H7 (cell line): Measurements from ENCODE around the gene SPEF1. TPM values are rescaled to one million over a fixed set of nuclear protein-coding genes. Genes with fewer than 3 reads are reported as not detected.

Experiments
- DNase-seq: peaks from one replicate; pipeline ENCODE4 v3.0.0; 2012
- H3K27me3 ChIP-seq: 2 replicates; pipeline ENCODE4 v1.6.0; 2011; ENCODE audit warnings: mild to moderate bottlenecking, low read length; ENCODE audit not compliant: control insufficient read depth, insufficient read depth
- H3K36me3 ChIP-seq: replicated peaks from 2 replicates; pipeline ENCODE4 v1.5.1; 2011; ENCODE audit warnings: low read length; ENCODE audit not compliant: control insufficient read depth, insufficient read depth
- H3K4me3 ChIP-seq: 2 replicates; pipeline ENCODE4 v1.5.1; 2011; ENCODE audit warnings: low read depth, mild to moderate bottlenecking, control low read depth, low read length, moderate library complexity; ENCODE audit not compliant: insufficient read depth
- total RNA-seq: library from RNA; depleted of rRNA; stranded (reverse); fragments of >200 nt; shearing (Covaris generic); gene quantifications from 2 replicates; pipeline ENCODE4 v1.2.3, GENCODE V29; 2014

SPEF1 gene
- total RNA-seq, 1 experiment from 2014 or later = 0.94 TPM

DNA sequence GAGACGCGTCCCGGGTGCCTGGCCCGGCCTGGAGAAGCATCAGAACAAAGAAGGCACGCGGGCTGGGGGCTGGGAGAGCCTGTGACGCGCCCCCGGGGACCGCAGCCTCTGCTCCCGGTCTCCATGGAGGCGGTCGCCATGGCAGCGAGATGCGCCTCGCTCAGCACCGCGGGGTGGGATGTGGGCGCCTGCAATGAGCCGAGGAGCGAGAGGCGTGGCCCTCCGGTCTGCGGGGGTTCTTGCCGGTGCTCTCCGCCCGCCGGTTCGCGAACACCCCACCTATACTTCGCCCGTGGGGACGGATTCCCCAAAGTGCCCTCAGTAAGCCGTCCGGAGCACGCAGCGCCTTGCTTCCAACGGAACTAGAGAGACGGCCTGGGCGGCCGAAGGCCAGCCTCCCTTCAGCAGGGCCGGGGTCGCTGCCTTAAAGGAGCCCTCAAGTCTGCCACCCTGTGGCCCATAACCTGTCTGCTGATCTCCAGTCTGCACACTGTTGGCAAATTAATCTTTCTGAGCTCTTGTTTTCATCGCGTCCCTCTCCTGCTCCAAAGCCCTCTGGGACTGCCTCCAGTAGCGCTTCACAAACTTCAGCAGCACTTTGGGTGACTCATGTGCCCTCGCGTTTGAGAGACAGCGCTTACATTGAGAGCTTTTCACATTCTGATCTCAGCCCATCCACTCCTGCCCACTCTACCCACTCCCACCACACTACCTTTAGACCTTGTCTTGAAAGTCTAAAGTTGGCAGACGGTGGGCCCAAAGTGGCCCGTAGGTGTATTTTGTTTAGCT is 12.7 kb downstream of the SPEF1 start:
- DNase-seq = peak; percentile 97
- H3K27me3 ChIP-seq = peaks cover 4% of the 10 kb centered on the region
- H3K36me3 ChIP-seq = no peaks in the 10 kb centered on the region; the same call in 1 of the 2 replicates
- peak overlapping the region; percentile 86 for H3K4me3 ChIP-seq

DNA sequence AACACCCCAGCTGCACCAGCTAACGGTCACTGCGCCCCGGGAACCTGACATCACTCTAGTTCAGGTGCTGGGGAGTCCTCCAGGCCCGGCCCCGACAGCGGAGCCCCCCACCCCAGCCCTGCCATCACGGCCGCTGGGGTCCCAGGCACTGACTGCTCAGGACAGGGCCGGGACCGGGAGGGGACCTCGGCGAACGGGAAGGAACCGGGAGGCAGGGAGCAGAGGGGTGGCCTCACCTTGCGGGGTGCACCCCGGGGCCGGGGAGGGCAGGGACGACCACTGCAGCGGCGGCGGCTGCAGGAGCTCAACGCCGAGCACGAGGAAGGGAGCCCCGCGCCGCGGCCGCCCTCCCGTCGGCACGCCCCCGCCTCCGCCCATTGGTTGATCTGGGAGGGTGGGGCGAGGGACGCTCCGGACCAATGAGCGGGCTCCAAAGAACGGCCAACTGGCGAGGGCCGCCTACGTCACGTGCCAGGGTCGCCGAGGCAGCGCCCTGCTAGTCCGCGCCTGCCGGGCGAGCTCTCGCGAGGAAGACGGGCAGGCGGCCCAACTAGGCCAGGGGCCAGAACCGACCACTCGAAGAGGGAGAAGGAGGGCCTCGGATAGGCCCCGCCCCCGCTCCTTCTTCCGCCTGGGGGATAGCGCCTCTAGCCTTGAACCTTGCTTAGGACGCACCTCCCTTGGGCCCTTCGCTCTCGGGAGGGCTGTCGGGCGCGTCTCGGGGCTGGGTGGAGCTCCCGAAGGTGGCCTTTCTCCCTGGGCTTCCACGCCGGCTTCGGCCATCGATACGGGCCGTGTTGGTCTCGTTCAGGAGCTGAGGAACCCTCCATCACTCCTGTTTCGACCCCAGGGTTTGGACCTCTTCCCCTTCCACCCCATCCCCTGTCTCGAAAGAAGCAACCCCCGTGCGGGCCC is 13.6 kb downstream of the SPEF1 start, which contains the start of gene ADISSP:
ADISSP (minus strand) TSS at position 327 of the 915 bp plus-strand sequence. CDS start 7,653 bp downstream, outside the sequence.
- H3K27me3 ChIP-seq = peaks cover 4% of the 10 kb centered on the region
- H3K4me3 ChIP-seq = peak within 1 kb of the TSS; percentile 86
- no peaks in the 10 kb centered on the region; the same call in 1 of the 2 replicates for H3K36me3 ChIP-seq
- DNase-seq = peak; percentile 100

DNA sequence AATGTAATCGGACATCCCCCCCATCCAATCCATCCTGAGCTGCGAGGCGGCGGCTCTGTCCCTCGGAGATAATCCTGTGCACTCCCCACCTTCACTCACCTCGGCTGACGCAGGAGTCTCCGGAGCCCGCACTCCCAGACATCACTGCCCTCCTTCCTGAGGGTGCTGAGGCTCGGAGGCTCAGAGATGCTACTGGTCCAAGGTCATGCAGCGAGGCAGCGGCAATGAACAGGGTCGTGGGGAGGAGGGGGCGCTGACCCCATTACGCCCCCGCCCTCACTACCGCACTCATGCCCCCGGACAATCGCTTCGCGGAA is 14.2 kb downstream of the SPEF1 start:
- peaks cover 4% of the 10 kb centered on the region for H3K27me3 ChIP-seq
- no peaks in the 10 kb centered on the region; the same call in 1 of the 2 replicates for H3K36me3 ChIP-seq
- H3K4me3 ChIP-seq = peak overlapping the region; percentile 79
- peak; percentile 76 for DNase-seq

DNA sequence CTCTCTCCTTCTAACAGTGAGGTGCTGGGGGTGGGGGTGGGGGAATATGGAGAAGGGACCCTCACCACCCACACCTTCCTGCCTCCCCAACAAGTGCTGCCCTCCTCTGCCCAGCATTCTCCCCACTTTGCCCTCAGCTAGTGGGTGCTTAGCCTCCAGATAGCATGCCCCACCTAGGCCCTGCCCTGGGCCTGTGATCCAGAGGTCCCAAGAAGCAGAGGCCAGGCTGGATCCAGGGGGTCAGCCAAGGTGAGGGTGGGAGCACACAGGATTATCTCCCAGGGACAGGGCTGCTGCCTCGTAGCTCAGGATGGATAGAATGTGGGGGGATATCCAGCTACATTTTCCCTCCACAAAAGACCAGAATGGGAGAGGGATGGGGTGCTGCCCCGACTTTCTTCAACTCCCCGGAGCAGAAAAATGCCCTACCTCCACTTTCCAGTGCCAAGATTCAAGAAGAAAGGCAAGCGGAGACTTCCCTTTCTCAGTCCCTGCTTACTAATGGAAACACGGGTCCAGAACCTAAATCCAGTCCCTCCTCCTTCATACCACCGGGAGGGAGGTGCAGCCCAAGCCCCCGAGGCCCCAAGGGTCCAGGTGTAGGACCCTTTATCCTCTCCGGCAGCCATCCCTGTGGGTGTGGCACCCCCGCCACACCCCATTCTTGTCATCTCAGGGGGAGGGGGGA is 14.7 kb downstream of the SPEF1 start:
- Histone ChIP-seq H3K27me3 (peaks cover 4% of the 10 kb centered on the region), H3K36me3 (peaks cover under 1% of the 10 kb centered on the region; the same call in 1 of the 2 replicates), H3K4me3 (peak overlapping the region; percentile 79)
- DNase-seq = no peak

DNA sequence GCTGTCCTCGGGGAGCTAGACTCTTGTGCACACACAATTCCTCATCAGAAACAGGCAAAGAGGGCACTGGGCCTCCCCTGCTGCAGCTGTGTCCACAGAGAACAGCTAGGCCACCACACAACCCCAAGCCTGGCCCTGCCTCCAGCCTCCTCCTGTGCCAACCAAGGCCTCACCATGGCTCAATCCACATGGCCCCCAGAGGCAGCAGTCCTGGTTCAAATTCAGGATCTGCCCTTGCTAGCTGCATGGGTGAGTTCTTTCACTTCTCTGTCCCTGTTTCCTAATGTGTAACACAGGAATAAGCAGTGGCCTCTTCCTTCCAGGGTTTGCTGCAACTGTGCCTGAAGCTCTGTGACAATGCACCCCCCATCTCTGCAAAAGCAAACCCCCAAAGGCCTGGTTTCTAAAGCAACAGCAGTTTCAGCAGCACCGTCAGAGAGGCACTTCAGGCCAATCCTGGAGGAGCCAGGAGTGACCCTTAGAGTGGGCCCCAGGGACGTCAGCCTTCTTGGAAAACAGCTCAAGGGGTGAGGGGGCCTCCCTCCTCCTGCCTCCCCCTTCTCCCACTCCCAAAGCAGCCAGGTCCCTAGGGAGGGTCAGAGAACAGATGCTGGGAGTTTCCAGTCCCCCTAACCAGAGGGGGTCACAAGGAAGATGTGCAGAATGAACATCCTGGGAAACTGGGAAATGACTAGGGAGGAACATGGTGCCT is 15.9 kb downstream of the SPEF1 start:
- peaks cover 1% of the 10 kb centered on the region for H3K36me3 ChIP-seq
- DNase-seq = peak; percentile 8

DNA sequence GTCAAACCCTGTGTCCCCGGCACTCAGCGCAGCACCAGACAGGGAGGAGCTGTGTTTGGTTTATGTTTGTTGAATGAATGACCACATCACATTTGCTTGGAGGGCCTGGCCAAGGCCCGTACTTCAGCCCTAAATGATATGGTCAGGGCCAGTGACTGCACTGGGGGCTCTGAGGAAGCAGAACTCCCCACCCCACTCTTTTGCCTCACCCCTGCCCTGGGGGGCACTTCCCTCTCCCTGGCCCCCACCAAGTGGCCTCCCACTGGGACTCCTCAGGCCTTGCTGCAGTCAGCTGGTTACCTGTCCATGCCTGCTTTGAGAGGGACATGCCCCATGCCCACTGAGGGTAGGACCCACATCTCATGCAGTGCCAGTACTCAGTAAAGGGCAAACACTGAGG is 16.6 kb downstream of the SPEF1 start:
- H3K27me3 ChIP-seq = peaks cover 3% of the 10 kb centered on the region
- H3K36me3 ChIP-seq = peaks cover 1% of the 10 kb centered on the region
- peak; percentile 13 for DNase-seq
- H3K4me3 ChIP-seq = no peak overlapping the region

More for the DNA sequence above, 15.9 kb downstream of the SPEF1 start:
- no peak overlapping the region for H3K4me3 ChIP-seq
- H3K27me3 ChIP-seq = peaks cover 4% of the 10 kb centered on the region

DNA sequence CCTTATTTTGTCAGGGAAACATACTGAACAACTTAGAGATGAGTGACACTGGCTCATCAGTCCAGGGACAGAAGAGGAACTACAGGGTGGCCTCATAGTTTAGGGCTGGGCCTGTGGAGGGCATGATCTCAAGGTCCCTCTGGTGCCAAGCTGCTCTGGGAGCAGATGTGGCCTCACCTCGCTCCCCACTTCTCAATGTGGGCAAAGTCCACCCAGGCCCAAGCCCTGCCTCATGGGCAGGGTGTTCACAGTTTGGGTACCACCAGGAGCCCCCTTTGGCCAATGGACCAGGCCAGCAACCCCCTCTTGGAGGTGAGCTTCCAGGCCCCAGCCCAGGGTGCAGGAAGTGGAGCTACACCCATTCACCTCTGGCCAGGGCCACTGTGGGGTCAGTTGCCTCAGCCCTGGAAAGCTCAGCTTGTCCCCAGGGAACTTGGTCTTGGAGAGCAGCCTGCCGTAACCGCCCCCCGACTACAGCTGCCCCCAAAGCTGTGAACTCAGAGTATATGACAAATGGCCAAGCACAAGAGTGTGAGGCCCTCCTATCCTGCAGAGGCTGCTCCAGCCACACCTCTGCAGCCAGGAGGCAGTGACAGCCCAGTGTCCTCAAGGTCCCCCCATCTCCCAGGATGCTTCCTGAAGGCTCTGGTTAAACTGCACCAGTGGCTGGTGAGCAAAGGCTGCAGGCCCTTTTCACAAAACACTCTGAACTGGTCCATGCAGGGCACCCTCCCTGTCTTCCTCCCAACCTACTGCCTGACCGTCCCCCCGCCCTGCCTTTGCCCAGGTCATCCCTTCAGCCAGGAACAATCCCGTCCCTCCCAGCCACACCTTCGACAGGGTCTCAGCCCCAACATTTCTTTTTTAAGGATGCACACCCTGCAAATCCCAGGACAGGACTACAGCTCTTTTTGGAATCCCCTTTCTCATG is 17.3 kb downstream of the SPEF1 start:
- Histone ChIP-seq H3K4me3 (no peak overlapping the region), H3K27me3 (peaks cover 3% of the 10 kb centered on the region), H3K36me3 (peaks cover 1% of the 10 kb centered on the region)
- peak; percentile 17 for DNase-seq

DNA sequence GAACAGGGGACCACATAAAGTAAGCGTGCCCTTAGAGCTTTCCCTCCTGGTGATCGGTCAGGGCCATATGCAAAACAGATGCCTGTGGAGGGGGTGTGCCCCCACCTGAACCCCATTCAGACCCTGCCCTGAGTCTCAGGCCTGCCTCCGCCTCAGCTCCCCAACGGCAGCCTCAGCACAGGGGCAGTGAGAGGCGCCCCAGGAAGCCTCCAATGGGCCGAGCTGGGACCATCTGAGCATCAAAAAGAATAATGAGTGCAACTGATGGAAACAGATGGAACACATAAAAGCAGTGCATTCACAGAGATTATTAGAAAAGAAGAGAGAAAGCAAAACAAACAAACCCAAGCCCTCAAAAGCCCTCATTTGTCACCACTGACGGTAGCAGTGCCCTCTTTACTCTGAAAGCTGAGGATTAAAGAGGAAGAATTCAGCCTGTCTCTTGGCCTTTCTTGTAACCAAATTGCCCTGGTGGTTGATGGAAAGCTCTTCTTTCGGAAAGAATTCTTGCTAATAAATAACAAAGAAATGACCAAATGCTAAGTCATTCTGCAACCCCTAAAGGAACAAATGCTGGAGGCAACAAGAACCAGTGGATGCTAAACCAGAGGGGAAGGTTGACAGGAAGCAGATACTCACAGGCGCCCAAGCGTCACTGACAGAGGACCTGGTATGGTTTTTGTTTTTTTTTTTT is 20.4 kb downstream of the SPEF1 start:
- Histone ChIP-seq H3K4me3 (no peak overlapping the region), H3K27me3 (no peaks in the 10 kb centered on the region), H3K36me3 (peaks cover 1% of the 10 kb centered on the region)
- DNase-seq = no peak

DNA sequence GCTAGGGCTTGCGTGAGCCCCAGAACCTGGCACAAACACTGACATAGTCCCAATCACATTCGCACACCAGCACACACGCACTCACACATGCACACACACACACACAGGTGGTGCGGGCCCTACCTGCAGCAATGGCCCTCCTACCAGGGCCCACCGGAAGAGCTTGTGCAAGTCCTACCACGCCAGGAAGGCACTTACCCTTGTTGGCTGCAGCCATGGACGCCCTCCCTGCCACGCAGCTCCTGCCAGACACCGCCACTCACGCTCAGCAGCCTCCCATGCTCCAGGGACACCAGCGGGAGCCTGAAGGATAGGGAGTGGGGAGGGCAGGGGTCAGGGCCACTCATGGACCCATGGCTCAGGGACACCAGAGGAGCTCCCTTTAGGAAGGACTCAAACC is 21.4 kb downstream of the SPEF1 start:
- DNase-seq = no peak
- H3K4me3 ChIP-seq = no peak overlapping the region
- peaks cover 2% of the 10 kb centered on the region for H3K36me3 ChIP-seq
- H3K27me3 ChIP-seq = no peaks in the 10 kb centered on the region

DNA sequence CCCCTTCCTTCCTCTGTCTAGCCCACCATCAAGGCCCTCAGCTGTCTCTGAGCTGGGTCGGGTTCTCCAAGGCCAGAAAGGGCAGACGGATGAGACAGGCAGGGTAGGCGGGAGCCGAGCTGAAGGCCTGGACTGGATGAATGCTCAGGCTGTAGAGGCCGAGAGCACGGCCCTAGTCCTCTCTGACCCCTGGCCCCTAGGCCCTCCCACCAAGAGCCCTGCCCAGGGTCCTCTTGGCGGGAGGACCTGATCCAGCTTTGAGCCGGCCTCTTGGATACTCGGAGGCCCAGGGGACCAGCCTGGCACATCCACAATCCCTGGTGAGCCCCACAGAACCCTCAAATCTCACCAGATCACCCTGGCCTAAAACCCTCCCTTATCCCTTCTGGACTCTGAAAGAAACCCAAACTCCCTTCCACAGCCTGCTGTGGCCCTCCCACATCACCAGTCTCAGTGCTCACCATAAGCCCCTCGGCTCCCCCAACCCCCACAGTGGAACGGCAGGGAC is 21.9 kb downstream of the SPEF1 start:
- H3K27me3 ChIP-seq = no peaks in the 10 kb centered on the region
- peaks cover 2% of the 10 kb centered on the region for H3K36me3 ChIP-seq
- no peak overlapping the region for H3K4me3 ChIP-seq
- no peak for DNase-seq

DNA sequence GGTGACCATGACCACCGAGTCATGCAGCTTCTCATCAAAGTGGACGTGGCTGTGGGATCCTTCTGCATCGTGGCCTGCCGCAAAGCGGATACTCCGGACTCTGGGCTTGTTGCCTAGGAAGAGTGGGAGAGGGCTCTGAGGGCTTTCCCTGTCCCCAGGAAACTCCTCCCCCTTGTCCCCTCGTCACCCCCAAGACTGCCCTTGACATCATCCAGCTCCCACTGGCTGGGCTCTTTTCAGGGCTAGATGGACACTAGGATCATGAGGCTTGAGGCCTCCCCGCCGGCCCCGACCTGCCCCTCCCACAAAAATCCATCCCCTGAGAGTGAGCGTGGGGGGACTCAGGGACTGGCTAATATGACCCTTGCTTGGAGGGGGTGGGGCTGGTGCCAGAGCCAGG is 22.7 kb downstream of the SPEF1 start:
- no peak overlapping the region for H3K4me3 ChIP-seq
- peaks cover 2% of the 10 kb centered on the region for H3K36me3 ChIP-seq
- no peaks in the 10 kb centered on the region for H3K27me3 ChIP-seq
- no peak for DNase-seq

DNA sequence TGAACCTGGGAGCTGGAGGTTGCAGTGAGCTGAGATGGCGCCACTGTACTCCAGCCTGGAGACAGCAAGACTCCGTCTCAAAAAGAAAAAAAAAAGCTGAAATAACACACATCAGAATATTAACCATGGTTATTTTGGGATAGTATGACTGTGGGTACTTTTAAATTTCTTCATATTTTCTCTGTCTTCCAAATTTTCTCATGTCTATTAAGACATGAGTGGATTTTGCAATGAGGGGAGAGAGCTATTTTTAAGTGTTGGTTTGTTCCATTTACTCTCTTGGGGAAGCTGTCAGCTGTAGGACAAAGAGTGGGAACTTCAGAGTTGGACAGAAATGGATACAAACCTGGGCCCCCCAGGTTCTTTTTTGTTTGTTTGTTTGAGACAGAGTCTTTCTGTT is 24.0 kb downstream of the SPEF1 start:
- H3K27me3 ChIP-seq = peaks cover 6% of the 10 kb centered on the region
- no peak overlapping the region for H3K4me3 ChIP-seq
- no peak for DNase-seq

More for the DNA sequence above, 24.0 kb downstream of the SPEF1 start:
- H3K36me3 ChIP-seq = peaks cover 2% of the 10 kb centered on the region
